ENCODE results near the gene ALOXE3. TPM values are rescaled to one million over a fixed set of nuclear protein-coding genes. Genes with fewer than 3 reads are reported as not detected.

ALOXE3 gene
- total and polyA plus RNA-seq, 2 of the 8 experiments (the other 6 are each of a cell fraction or from before 2014, with no cell fraction given): 0.26 TPM; not detected in 1

DNA sequence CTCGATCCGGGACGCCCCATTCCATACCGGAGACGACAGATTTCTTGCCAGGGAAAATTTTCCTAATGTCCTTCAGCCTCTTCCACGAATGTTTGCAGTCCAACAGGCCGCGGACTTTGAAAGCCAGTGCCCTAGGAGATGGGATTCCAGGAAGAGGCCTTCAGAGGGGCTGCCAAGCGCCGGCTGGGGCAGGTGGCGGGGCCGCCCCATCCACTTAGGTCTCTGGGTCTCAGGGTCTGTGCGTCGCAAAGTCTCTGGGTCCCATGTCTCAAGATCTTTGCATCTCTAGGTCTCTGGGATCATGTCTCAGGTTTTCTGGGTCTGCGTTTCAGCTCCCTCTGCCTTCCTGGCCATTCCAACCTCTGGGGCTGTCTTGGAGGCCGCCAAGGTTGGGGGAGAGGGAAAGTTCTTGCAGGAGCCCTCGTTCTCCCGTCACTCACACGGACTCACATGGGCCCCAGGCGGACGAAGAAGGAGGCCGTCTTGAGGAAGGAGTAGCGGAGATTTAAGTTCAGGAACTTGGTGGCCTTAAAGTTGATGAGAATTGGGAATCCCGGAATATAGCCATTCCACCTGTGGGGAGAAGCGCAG is 38.0 kb downstream of the ALOXE3 start:
- no peaks in the 10 kb centered on the region for H4K20me1 ChIP-seq (replicated peaks in 1 of 2; ENCODE audit: control insufficient read depth in 1 of 2, insufficient read depth in 2 of 2, low read length in 2 of 2)
- H3K4ac ChIP-seq (replicated peaks; ENCODE audit: insufficient read length, low read depth, low read length): no peak overlapping the region
- POLR2A ChIA-PET (ENCODE audit: partially characterized antibody): interaction anchor here (1.1 kb wide), 1 partner anchor 94 kb away, joined by 3 read pairs; no protein-coding TSS in a partner anchor
- H3K79me2 ChIP-seq (ENCODE audit: control insufficient read depth in 1 of 2, insufficient read depth in 2 of 2, low read length in 2 of 2): no peaks in the 10 kb centered on the region
- H3K27me3 ChIP-seq (replicated peaks in 1 of 4; ENCODE audit: control insufficient read depth in 3 of 4, extremely low read depth in 1 of 4, insufficient read depth in 3 of 4, low read length in 3 of 4): peaks cover 2 to 33% (median 22%) of the 10 kb centered on the region in 4 experiments
- no peak overlapping the region for H2AK5ac ChIP-seq (ENCODE audit: low read depth, low read length)
- no peak overlapping the region; the same call in 1 of the 2 replicates for H2AFZ ChIP-seq (ENCODE audit: low read length)
- no peak overlapping the region for H3K18ac ChIP-seq (ENCODE audit: extremely low read depth, low read length)
- 0 out of 2 replicates have a peak overlapping the region, but pooled peaks have one; percentile 46 for H2BK15ac ChIP-seq (ENCODE audit: low read length)
- H2BK12ac ChIP-seq (ENCODE audit: low read depth, low read length): no peak overlapping the region
- no peak overlapping the region for H4K91ac ChIP-seq (replicated peaks; ENCODE audit: insufficient read length, low read length)
- no peak overlapping the region for H2BK20ac ChIP-seq (ENCODE audit: low read length)
- H3K14ac ChIP-seq (ENCODE audit: insufficient read length): no peak overlapping the region
- H3K9me3 ChIP-seq (ENCODE audit: insufficient read depth in 2 of 2, low read depth in 1 of 2, low read length in 1 of 2): no peaks in the 10 kb centered on the region
- H3K23me2 ChIP-seq (ENCODE audit: low read depth, low read length): peaks cover 3% of the 10 kb centered on the region; the same call in 1 of the 2 replicates
- H4K8ac ChIP-seq (ENCODE audit: extremely low read depth, insufficient read depth, low read length): no peak overlapping the region
- DNase-seq (ENCODE audit: low read depth in 1 of 2, low spot score in 2 of 2): no peak
- peak overlapping the region; percentile 53 to 92 for H3K4me2 ChIP-seq (ENCODE audit: insufficient read depth in 1 of 2, low read depth in 2 of 2, low read length in 2 of 2)
- peak overlapping the region; percentile 27 to 72 (median 64) for H3K4me3 ChIP-seq (ENCODE audit: extremely low read depth in 1 of 4, insufficient read depth in 2 of 4, low read depth in 3 of 4, low read length in 4 of 4)
- no peak overlapping the region for H3K23ac ChIP-seq (ENCODE audit: insufficient read length)
- FAIRE-seq: no peak
- H4K5ac ChIP-seq (ENCODE audit: insufficient read length, low read depth, low read length): no peak overlapping the region
- no peak overlapping the region for H3K56ac ChIP-seq (replicated peaks; ENCODE audit: insufficient read length, low read depth, low read length)
- no peak overlapping the region for H3K27ac ChIP-seq (ENCODE audit: low read depth, low read length)
- no peaks in the 10 kb centered on the region for H3K36me3 ChIP-seq (ENCODE audit: control insufficient read depth in 2 of 4, insufficient read depth in 4 of 4, low read length in 3 of 4)
- H3K79me1 ChIP-seq (ENCODE audit: low read depth, low read length): no peaks in the 10 kb centered on the region
- no peak overlapping the region for H2BK120ac ChIP-seq (replicated peaks; ENCODE audit: low read depth, low read length)
- 13% methylated on average over 25 of the region's 25 CpGs; no CpG with 5 or more reads in 1 of the 2 experiments for WGBS, 2 experiments (ENCODE audit: extremely low coverage in 1 of 2, insufficient coverage in 1 of 2, insufficient read length in 1 of 2, insufficient replicate concordance in 2 of 2, low coverage in 1 of 2, low lambda C conversion rate in 2 of 2, missing lambda C conversion rate in 1 of 2)
- peaks cover 0 to 5% (median 2%) of the 10 kb centered on the region in 4 experiments; a peak in 4 of 7 replicates for H3K4me1 ChIP-seq (replicated peaks in 1 of 4; ENCODE audit: control insufficient read depth in 3 of 4, insufficient read depth in 4 of 4, low read length in 3 of 4)
- no peak overlapping the region; a peak in 1 of 7 replicates for H3K9ac ChIP-seq (replicated peaks in 1 of 4; ENCODE audit: extremely low read depth in 1 of 4, low read depth in 3 of 4, low read length in 3 of 4)
- CTCF ChIA-PET (ENCODE audit: partially characterized antibody): interaction anchor here (0.7 to 17.3 kb wide), 12 partner anchors 9 to 137 kb away, joined by 3 to 315 read pairs (median 5); partner anchors contain the start of genes ALOX12B and ALOXE3
- H2BK5ac ChIP-seq (ENCODE audit: low read depth, low read length): no peak overlapping the region
- peak; percentile 50 for TF ChIP-seq E2F6 (IDR thresholded peaks at IDR 0.05)
- no peak for TF ChIP-seq BRCA1 (IDR thresholded peaks at IDR 0.05; ENCODE audit: low read depth, low read length)
- TF ChIP-seq, protein P1, sequence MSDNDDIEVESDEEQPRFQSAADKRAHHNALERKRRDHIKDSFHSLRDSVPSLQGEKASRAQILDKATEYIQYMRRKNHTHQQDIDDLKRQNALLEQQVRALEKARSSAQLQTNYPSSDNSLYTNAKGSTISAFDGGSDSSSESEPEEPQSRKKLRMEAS (IDR thresholded peaks at IDR 0.05): 0 out of 2 replicates have a peak, but pooled peaks have one; percentile 50

All from H1 (cell line).